Heart left ventricle (tissue), 16 donors: ENCODE data around the gene CRISPLD2. TPM values are rescaled to one million over a fixed set of nuclear protein-coding genes. Genes with fewer than 3 reads are reported as not detected.
A peak's percentile ranks its signal among the peaks of the same experiment; 100 is the strongest.

Experiments
- ATAC-seq, 4 donors: fragments of 200-7000 bp; cut with Tn5 transposase; one replicate each; pipeline ENCODE4 v1.9.1; 2020 to 2022; ENCODE audit warnings: moderate library complexity in 4 of 4, mild to moderate bottlenecking in 3 of 4, moderate number of reproducible peaks in 1 of 4
- DNase-seq, 5 donors: peaks; one replicate each; pipeline ENCODE4 v3.0.0-alpha.2; 2020
- H3K27ac ChIP-seq, 12 donors: fragments of 200-600 bp; sonication (generic) in 4 of 12; one replicate each; pipeline versions ENCODE4 v1.5.0 to v1.8.0; 2016 to 2022; ENCODE audit warnings: mild to moderate bottlenecking in 2 of 12
- H3K27me3 ChIP-seq, 9 donors: fragments of 200-600 bp; sonication (generic) in 2 of 9; one replicate each; pipeline versions ENCODE4 v1.5.1 to v1.8.0; 2016 to 2022; ENCODE audit warnings: mild to moderate bottlenecking in 3 of 9
- H3K36me3 ChIP-seq, 9 donors: fragments of 200-600 bp; sonication (generic) in 2 of 9; one replicate each; pipeline versions ENCODE4 v1.5.0 to v1.8.0; 2018 to 2022; ENCODE audit warnings: mild to moderate bottlenecking in 2 of 9
- H3K4me1 ChIP-seq, 12 donors: fragments of 200-600 bp; sonication (generic) in 4 of 12; one replicate each; pipeline versions ENCODE4 v1.5.0 to v1.8.0; 2016 to 2022; ENCODE audit warnings: mild to moderate bottlenecking in 3 of 12
- H3K4me3 ChIP-seq, 12 donors: fragments of 200-600 bp; sonication (generic) in 4 of 12; one replicate each; pipeline versions ENCODE4 v1.5.0 to v1.8.0; 2017 to 2022; ENCODE audit warnings: mild to moderate bottlenecking in 9 of 12, moderate library complexity in 4 of 12
- H3K9me3 ChIP-seq, 12 donors: fragments of 200-600 bp; sonication (generic) in 4 of 12; one replicate each; pipeline versions ENCODE4 v1.5.0 to v1.8.0; 2016 to 2022; ENCODE audit warnings: mild to moderate bottlenecking in 1 of 12
- POLR2A ChIP-seq, 2 donors: fragments of 450-650 bp; IDR thresholded peaks; one replicate each; pipeline ENCODE4 v1.6.1; 2017; ENCODE audit warnings: antibody characterized with exemption in 2 of 2, mild to moderate bottlenecking in 2 of 2, moderate library complexity in 2 of 2
- WGBS, 4 donors: extraction: QIAGEN DNeasy Blood & Tissue Kit in 2 of 4; methylation state at CpG; one replicate each; pipeline versions ENCODE4 v1.1.5 to v1.1.7; 2013 to 2018; 5-methylcytosine and 5-hydroxymethylcytosine counted together
- intact Hi-C, 10 donors: fragments of 100-400 bp; cut with DNase I; formaldehyde crosslinking; loops; one replicate each; pipeline versions ENCODE4 v1.11.1 to v1.14.2; 2022
- polyA plus RNA-seq, 2 donors: library from polyadenylated mRNA; stranded (reverse); fragments of 200-250 nt; gene quantifications; one replicate each; pipeline ENCODE4 v1.2.3, GENCODE V29; 2013
- total RNA-seq, 9 donors: library from RNA; depleted of rRNA in 2 of 9; stranded (reverse); fragments of >200 nt in 2 of 9; fragmentation: NEBNext Ultra II Directional in 3 of 9; extraction: Animal tissue kit (Norgen Biotek cat#: 25700) in 3 of 9; gene quantifications; one replicate each; pipeline versions ENCODE4 v1.1.0 to v1.2.4, GENCODE V29; 2016 to 2023
- TF ChIP-seq, protein P1 (sequence below), 12 donors: fragments of 200-600 bp; sonication (generic) in 4 of 12; IDR thresholded peaks; one replicate each; pipeline versions ENCODE4 v1.5.0 to v1.8.0; 2018 to 2022; ENCODE audit warnings: antibody characterized with exemption in 12 of 12, mild to moderate bottlenecking in 5 of 12
- donor health status: ischemic (EF 13 %, LVEDD 7.1; RV severe dilation, severe dysfunction).
- donor health status: healthy with polysubstance abuse.
- donor health status: DM: no; HTN: yes; CAD: no.
- donor health status: DM: no; HTN: no; CAD: no.
- donor health status: ischemic (EF 25% LVEDD 6.9; RV normal size, moderate dysfunction).
- donor health status: ischemic (EF 25% LVEDD 5.7; RV mildly dilated, moderate dysfunction).
- donor health status: healthy.
- donor health status: DM: yes; HTN: yes; CAD: no.
- donor health status: ischemic (EF 35%, LVEDD 5.7; RV mildly dilated, moderate dysfunction).
- donor health status: nonischemic (EF 11% LVEDD 7.7; RV severe dilation, severe dysfunction).
- donor health status: DM: yes; HTN: yes; CAD: no.
- donor health status: PGD.
- donor health status: ischemic (EF 29% LVEDD 5.4; RV normal size, mild dysfunction).
- donor health status: nonischemic (EF 23%, LVEDD 6.1; RV moderate dilation, normal function).

The CRISPLD2 gene
- total and polyA plus RNA-seq, 11 donors = 8.0 to 153 (median 12.9) TPM

DNA sequence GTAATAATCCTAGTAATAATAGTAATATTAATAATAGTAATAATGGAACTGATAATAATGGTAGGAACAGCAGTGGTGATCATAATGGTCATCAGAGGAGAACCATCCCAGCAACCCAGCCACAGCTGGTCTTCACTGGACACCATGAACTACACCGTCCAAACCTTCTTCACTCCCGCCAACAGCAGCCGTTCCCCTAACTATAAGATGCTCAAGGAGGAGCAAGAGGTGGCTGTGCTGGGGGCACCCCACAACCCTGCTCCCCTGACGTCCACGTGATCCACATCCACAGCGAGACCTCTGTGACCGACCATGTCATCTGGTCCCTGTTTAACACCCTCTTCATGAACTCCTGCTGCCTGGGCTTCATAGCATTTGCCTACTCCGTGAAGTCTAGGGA lies 100.5 kb downstream of the CRISPLD2 start:
- intact Hi-C loops = loop anchor here in 2 of 10 donors (5.0 to 10.0 kb wide), 2 partner anchors 86 to 88 kb away; no protein-coding TSS in a partner anchor
- Histone ChIP-seq H3K27me3 (peaks cover 0 to 9% (median 0%) of the 10 kb centered on the region in 9 donors), H3K27ac (peak overlapping the region in 1 of 12 donors; percentile 38), H3K4me3 (no peak overlapping the region), H3K4me1 (peaks cover 0 to 44% (median 24%) of the 10 kb centered on the region in 12 donors), H3K9me3 (no peaks in the 10 kb centered on the region), H3K36me3 (no peaks in the 10 kb centered on the region)
- TF ChIP-seq, protein P1, sequence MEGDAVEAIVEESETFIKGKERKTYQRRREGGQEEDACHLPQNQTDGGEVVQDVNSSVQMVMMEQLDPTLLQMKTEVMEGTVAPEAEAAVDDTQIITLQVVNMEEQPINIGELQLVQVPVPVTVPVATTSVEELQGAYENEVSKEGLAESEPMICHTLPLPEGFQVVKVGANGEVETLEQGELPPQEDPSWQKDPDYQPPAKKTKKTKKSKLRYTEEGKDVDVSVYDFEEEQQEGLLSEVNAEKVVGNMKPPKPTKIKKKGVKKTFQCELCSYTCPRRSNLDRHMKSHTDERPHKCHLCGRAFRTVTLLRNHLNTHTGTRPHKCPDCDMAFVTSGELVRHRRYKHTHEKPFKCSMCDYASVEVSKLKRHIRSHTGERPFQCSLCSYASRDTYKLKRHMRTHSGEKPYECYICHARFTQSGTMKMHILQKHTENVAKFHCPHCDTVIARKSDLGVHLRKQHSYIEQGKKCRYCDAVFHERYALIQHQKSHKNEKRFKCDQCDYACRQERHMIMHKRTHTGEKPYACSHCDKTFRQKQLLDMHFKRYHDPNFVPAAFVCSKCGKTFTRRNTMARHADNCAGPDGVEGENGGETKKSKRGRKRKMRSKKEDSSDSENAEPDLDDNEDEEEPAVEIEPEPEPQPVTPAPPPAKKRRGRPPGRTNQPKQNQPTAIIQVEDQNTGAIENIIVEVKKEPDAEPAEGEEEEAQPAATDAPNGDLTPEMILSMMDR (IDR thresholded peaks at IDR 0.05) = no peak
- no peak for TF ChIP-seq POLR2A (IDR thresholded peaks at IDR 0.05)
- DNase-seq (peak in 1 of 5 donors; percentile 44), ATAC-seq (no peak)
- 94 to 98% (median 97%) methylated on average over 8 of the region's 8 CpGs for WGBS, 4 donors

DNA sequence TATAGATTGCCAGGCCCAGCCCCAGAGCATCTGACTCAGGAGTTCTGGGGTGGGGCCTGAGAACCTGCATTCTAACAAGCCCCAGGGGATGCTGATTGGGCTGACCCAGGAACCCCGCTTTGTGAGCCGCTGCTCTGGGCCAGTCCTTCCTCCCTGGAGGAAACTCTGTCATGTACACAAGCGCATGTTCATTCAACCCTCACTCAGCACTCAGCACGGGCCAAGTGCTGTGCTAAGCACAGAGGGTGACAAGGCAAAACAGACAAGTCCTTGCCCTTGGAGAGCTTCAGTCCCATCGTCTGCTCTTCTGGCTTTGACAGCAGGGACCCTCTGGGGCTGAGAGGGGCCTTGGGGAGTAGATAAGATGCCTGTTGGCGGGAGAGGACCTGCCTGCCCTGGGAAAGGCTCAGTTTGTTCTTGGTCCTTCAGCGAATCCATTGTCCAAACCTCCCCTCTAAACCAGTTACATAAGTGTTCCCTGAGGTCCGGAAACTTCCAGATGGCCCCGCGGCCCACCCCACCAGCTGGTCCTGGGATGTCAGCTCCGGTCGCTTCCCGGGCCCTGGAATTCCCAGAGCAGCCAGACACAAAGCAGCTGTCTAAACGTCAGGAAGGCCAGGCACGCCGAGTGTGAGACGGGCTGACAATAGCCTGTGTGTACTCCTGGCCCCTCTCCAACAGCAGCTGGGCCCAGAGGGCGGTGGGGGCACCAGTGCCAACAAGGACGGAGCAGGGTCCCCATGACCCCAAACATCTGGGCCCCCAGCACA lies 102.8 kb downstream of the CRISPLD2 start:
- H3K4me3 ChIP-seq = no peak overlapping the region
- no peaks in the 10 kb centered on the region for H3K27me3 ChIP-seq
- H3K36me3 ChIP-seq = no peaks in the 10 kb centered on the region
- 9 to 29% (median 16%) methylated on average over 16 to 19 of the region's 19 CpGs for WGBS, 4 donors
- TF ChIP-seq POLR2A (IDR thresholded peaks at IDR 0.05) = peak in 1 of 2 donors; percentile 9
- TF ChIP-seq, protein P1 (IDR thresholded peaks at IDR 0.05) = no peak
- DNase-seq (peak; percentile 86 to 93 (median 89)), ATAC-seq (peak; percentile 69 to 85 (median 78))
- intact Hi-C loops = loop anchor here in 2 of 10 donors (5.0 to 10.0 kb wide), 2 partner anchors 88 to 90 kb away; no protein-coding TSS in a partner anchor
- H3K27ac ChIP-seq = peak overlapping the region; percentile 70 to 93 (median 80)
- H3K9me3 ChIP-seq = no peaks in the 10 kb centered on the region
- H3K4me1 ChIP-seq = peaks cover 0 to 49% (median 26%) of the 10 kb centered on the region in 12 donors

DNA sequence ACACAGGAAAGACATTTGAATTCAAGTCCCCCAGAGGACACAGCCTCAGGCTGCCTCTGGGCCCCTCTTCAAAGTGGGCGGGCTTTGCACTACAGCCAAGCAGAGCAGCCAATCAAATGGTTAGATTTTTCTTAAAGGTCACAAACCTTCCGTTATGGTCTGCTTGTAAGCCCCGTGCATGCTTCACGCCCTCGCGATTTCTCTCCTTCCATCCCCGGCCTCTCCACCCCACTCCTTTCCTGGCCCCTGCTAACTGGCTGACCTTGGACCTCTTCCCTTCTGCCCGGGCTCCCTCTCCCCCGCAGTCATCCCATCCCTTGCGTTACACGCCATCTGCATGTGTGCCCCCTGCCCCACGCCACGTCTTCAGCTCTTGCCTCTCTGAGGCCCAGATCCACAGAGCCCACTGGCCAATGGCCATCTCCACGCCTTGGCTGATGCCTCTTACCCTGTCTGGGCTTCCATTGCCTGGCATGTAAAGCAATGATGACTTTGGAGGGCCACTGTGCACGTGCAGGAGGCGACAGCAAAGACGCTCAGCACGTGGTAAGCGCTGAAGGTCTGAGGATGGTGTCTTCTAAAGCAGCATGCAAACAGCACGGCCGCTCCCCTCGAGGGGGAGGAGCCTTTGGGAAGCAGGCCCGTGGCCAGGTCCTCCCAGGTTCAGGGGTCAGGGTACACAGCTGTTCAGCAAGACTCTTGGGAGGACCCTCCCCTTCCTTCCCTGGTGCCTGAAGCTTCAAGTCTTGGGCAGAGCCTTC lies 104.7 kb downstream of the CRISPLD2 start:
- 65 to 72% (median 70%) methylated on average over 13 to 23 of the region's 23 CpGs for WGBS, 4 donors
- H3K27ac ChIP-seq = peak overlapping the region in 10 of 12 donors; percentile 37 to 89 (median 53)
- ATAC-seq (peak in 3 of 4 donors; percentile 17 to 45 (median 42)), DNase-seq (peak; percentile 73 to 80 (median 76))
- H3K4me1 ChIP-seq = peaks cover 0 to 68% (median 37%) of the 10 kb centered on the region in 12 donors
- TF ChIP-seq POLR2A (IDR thresholded peaks at IDR 0.05) = no peak
- TF ChIP-seq, protein P1 (IDR thresholded peaks at IDR 0.05) = no peak
- no peaks in the 10 kb centered on the region for H3K36me3 ChIP-seq
- H3K4me3 ChIP-seq = no peak overlapping the region
- H3K9me3 ChIP-seq = no peaks in the 10 kb centered on the region
- intact Hi-C loops = loop anchor here in 8 of 10 donors (1.0 to 10.0 kb wide), 6 partner anchors 28 to 92 kb away; no protein-coding TSS in a partner anchor
- H3K27me3 ChIP-seq = no peaks in the 10 kb centered on the region
